GM06990 (cell line): ENCODE results near the gene DNA2.
"Not testable (repeated sequence)": the region's sequence is repeated elsewhere in the genome, so short reads cannot be mapped to it uniquely, and the experiment has no call there.

Experiments
- DNase-seq: peaks from one replicate; pipeline ENCODE4 v3.0.0-alpha.2; 2011; ENCODE audit not compliant: insufficient read length; ENCODE audit errors: extremely low read depth
- H3K27me3 ChIP-seq: replicated peaks from 2 replicates; pipeline ENCODE4 v1.6.0; 2011; ENCODE audit warnings: low read length; ENCODE audit not compliant: control insufficient read depth, insufficient read depth
- H3K36me3 ChIP-seq: 2 replicates; pipeline ENCODE4 v1.5.1; 2011; ENCODE audit warnings: low read length; ENCODE audit not compliant: control insufficient read depth, insufficient read depth
- H3K4me3 ChIP-seq: replicated peaks from 2 replicates; pipeline ENCODE4 v1.5.1; 2011; ENCODE audit warnings: low read depth, mild to moderate bottlenecking, control low read depth, low read length
- TF ChIP-seq, protein P1 (sequence below): IDR thresholded peaks from 2 replicates; pipeline ENCODE4 v1.5.1; 2011; ENCODE audit warnings: low read length, control low read depth, mild to moderate bottlenecking, inconsistent platforms; ENCODE audit not compliant: insufficient read depth, poor library complexity, severe bottlenecking

DNA2 gene

DNA sequence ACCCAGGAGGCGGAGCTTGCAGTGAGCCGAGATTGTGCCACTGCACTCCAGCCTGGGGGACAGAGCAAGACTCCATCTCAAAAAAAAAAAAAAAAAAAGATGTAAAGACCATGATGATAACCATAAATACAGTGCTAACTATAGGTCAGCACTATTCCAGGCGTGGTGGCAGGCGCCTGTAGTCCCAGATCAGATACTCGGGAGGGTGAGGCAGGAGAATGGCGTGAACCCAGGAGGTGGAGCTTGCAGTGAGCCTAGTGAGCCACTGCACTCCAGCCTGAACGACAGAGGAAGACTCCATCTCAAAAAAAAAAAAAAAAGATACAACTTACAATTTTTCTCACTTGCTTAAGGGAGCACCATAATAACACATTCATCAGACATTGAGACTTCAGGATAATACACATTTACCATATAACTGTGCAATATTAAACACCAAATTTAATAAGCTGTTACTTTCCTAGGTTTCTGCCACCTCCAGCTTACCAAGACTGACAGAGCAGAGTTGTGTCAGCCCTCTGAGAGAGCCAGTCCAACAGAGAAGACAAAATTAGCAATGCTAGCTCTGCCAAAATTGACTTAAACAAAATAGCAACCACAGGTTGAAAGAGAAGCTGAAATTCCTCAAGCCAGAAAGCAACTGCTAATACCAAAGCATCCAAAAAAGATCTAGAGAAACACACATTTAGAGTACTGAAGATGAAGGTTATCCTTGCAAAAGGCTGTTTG, 8.2 kb downstream of the DNA2 start:
- Histone ChIP-seq H3K4me3 (no peak overlapping the region), H3K27me3 (no peaks in the 10 kb centered on the region), H3K36me3 (peaks cover 5% of the 10 kb centered on the region)
- TF ChIP-seq, protein P1, sequence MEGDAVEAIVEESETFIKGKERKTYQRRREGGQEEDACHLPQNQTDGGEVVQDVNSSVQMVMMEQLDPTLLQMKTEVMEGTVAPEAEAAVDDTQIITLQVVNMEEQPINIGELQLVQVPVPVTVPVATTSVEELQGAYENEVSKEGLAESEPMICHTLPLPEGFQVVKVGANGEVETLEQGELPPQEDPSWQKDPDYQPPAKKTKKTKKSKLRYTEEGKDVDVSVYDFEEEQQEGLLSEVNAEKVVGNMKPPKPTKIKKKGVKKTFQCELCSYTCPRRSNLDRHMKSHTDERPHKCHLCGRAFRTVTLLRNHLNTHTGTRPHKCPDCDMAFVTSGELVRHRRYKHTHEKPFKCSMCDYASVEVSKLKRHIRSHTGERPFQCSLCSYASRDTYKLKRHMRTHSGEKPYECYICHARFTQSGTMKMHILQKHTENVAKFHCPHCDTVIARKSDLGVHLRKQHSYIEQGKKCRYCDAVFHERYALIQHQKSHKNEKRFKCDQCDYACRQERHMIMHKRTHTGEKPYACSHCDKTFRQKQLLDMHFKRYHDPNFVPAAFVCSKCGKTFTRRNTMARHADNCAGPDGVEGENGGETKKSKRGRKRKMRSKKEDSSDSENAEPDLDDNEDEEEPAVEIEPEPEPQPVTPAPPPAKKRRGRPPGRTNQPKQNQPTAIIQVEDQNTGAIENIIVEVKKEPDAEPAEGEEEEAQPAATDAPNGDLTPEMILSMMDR: no peak
- DNase-seq: no peak

DNA sequence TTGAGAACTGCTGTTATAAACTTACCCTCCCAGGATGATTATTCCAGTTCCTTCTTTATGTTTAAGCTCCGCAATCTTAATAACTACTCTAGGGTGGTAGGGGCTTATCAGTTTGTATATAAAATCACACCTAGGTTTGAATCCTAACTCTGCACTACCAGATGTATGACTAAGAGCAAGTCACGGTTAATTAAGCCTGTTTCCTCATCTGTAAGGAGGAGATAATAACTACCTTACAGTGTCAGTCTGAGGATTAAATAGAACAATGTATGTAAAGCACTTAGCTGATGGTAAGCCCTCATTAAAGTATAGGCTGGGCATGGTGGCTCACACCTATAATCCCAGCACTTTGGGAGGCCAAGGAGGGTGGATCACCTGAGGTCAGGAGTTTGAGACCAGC, 9.2 kb downstream of the DNA2 start:
- Histone ChIP-seq H3K36me3 (peaks cover 5% of the 10 kb centered on the region), H3K4me3 (no peak overlapping the region), H3K27me3 (no peaks in the 10 kb centered on the region)
- TF ChIP-seq, protein P1: no peak
- no peak for DNase-seq

DNA sequence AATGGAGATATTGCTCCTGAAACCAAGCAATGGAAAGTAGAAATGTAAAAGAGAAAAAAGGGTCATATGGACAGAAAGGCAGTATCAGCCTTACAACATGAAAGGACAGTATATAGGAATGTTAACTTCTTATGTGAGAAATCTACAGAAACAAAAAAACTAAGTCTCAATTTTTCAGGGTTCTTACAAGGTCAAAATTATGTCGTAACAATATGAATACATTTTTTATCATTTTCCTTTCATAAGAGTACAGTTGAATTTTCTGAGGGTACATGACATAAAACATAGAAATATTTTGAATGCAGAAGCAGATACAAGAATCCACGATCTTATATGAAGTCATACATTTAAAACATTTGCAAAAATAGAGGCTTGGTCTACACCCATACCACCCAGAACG, 10.7 kb downstream of the DNA2 start:
- DNase-seq: no peak
- TF ChIP-seq, protein P1: no peak
- H3K36me3 ChIP-seq: peaks cover 7% of the 10 kb centered on the region

DNA sequence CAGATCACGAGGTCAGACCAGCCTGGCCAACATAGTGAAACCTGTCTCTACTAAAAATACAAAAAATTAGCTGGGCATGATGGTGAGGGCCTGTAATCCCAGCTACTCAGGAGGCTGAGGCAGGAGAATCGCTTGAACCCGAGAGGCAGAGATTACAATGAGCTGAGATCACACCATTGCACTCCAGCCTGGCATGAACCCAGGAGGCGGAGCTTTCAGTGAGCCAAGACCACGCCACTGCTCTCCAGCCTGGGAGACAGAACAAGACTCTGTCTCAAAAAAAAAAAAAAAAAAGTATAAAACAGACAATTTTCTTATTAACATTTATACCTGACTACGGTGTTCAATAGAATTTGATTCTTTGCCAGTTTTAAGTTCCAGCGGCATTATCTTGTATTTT, 22.1 kb downstream of the DNA2 start:
- H3K36me3 ChIP-seq, DNase-seq, H3K27me3 ChIP-seq, H3K4me3 ChIP-seq: not testable (repeated sequence)

More for the DNA sequence above, 10.7 kb downstream of the DNA2 start:
- no peaks in the 10 kb centered on the region for H3K27me3 ChIP-seq
- no peak overlapping the region for H3K4me3 ChIP-seq

DNA sequence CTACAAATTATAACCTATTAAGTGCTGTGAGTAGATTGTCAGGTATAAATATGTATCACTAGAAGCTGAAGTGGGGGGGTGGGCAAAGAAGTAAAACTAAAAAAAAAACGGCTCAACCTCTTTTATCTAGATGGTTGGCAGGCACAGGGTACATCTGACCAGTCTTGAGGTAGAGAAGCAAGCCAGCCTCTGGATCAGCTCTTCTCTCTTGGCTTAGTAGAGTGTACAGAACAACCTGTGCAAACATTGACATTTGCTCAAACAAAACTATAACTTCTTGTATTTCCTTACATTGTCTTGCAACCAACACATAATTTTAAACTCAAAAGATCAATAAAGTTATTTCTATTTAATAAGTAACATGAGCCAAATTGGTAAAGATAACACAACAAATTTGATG, 25.6 kb downstream of the DNA2 start:
- TF ChIP-seq, protein P1: no peak
- peaks cover 2% of the 10 kb centered on the region for H3K36me3 ChIP-seq
- DNase-seq: no peak

DNA sequence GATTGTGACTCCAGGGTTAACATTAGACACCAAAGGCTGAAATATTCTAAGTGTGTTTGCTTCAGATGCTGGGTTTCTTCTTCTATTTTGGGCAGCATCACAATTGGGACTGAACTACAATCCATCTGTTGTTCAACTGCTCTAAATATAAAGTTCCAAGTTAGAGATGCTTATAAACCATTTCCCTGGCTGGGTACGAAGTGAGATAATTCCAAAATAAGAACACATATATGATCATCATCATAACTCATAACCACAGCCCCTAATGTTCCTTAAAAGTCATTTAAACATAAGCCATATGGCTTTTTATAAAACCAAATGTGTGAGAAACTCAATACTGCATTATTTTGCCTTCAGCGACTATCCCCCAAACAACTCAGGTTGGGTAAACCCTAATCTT, 28.8 kb downstream of the DNA2 start:
- TF ChIP-seq, protein P1: no peak
- DNase-seq: no peak
- Histone ChIP-seq H3K27me3 (no peaks in the 10 kb centered on the region), H3K4me3 (no peak overlapping the region), H3K36me3 (peaks cover 2% of the 10 kb centered on the region)

More for the DNA sequence above, 25.6 kb downstream of the DNA2 start:
- Histone ChIP-seq H3K27me3 (no peaks in the 10 kb centered on the region), H3K4me3 (no peak overlapping the region)
